ENCODE data around the gene DMWD.

The DMWD gene

DNA sequence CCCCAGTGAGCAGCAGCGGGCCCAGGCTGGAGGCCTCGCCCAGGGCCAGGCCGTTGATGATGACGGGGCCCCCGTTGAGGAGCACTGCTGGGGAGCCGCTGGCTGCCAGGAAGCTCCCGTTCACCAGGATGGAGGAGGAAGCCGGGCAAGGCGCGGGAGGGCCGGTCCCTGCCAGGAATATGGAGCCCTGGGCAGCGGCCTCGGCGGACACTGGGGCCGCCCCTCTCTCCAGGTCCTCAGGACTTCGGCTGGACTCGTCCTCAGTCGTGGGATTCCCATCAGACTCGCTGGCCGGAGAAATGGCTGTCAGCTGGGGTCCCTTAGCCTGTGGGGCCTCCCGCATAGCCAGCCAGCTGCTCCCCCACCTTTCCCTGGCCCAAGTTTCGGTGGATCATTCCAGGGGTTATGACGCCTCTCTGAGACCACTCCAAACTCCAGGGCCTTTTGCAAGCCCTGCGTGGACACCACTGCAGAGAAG, 25.7 kb downstream of the DMWD start:
- no peak overlapping the region for H3K4me3 ChIP-seq (ENCODE audit: low read depth, low read length)
- TF ChIP-seq, protein P1, sequence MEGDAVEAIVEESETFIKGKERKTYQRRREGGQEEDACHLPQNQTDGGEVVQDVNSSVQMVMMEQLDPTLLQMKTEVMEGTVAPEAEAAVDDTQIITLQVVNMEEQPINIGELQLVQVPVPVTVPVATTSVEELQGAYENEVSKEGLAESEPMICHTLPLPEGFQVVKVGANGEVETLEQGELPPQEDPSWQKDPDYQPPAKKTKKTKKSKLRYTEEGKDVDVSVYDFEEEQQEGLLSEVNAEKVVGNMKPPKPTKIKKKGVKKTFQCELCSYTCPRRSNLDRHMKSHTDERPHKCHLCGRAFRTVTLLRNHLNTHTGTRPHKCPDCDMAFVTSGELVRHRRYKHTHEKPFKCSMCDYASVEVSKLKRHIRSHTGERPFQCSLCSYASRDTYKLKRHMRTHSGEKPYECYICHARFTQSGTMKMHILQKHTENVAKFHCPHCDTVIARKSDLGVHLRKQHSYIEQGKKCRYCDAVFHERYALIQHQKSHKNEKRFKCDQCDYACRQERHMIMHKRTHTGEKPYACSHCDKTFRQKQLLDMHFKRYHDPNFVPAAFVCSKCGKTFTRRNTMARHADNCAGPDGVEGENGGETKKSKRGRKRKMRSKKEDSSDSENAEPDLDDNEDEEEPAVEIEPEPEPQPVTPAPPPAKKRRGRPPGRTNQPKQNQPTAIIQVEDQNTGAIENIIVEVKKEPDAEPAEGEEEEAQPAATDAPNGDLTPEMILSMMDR (IDR thresholded peaks at IDR 0.05; ENCODE audit: low read depth, low read length, missing control alignments): no peak
- DNase-seq (ENCODE audit: low read depth): no peak

DNA sequence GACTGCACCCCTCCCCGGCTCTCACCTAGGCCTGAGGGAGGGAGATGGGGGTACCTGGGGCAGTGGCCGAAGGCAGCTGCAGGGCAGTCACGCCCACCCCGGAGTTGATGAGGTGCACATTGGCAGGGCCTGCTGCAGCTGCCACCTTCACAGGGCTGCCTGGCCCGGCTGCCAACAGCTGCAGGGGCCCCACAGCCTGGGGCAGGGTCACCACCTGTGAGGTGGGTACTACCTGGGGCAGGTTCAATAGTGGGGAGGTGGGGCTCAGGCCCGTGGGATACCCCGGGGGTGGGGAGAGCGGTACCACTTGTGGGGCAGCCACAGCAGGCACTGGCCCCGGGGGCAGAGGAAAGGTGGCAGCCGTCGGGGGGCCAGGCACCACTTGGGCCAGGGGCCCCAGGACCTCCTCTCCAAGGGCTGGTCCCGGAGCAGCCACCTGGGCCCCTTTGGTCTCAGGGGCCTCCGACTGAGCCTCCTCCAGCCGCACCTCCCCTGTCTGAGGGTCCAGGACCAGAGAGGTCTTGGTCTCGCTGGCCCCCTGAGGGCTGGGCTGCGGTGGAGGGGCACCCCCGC, 26.3 kb downstream of the DMWD start:
- DNase-seq (ENCODE audit: low read depth): no peak
- TF ChIP-seq, protein P1 (IDR thresholded peaks at IDR 0.05; ENCODE audit: low read depth, low read length, missing control alignments): no peak
- H3K4me3 ChIP-seq (ENCODE audit: low read depth, low read length): no peak overlapping the region

DNA sequence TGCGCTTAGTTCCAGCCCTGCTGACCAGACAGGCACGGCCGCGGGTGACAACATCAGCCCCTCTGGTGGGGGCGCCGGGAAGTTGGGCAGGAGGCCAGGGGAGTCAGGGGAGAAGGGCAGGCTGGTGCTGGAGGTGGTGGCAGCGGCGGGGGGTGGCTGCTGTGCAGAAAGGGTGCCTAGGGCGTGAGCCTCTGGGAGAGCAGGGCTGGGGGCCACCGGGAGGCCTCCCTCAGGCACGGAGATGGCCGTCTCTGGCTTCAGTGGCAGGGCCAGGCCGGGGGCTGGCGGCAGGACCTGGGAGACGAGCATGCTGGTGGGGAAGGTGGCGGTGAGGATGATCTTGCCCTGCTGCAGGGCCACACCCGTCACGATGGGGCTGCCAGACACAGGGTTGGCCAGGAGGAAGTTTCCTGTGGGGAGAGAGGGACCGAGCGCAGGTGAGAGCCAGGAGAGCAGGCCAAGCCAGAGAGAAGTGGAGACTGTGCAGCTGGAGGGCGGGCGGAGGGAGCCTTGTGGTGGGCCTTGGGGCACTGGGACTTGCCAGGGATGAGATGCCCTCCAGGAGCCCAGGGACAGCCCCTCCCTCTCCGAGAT, 26.8 kb downstream of the DMWD start:
- TF ChIP-seq, protein P1 (IDR thresholded peaks at IDR 0.05; ENCODE audit: low read depth, low read length, missing control alignments): no peak
- no peak overlapping the region for H3K4me3 ChIP-seq (ENCODE audit: low read depth, low read length)
- DNase-seq (ENCODE audit: low read depth): no peak

DNA sequence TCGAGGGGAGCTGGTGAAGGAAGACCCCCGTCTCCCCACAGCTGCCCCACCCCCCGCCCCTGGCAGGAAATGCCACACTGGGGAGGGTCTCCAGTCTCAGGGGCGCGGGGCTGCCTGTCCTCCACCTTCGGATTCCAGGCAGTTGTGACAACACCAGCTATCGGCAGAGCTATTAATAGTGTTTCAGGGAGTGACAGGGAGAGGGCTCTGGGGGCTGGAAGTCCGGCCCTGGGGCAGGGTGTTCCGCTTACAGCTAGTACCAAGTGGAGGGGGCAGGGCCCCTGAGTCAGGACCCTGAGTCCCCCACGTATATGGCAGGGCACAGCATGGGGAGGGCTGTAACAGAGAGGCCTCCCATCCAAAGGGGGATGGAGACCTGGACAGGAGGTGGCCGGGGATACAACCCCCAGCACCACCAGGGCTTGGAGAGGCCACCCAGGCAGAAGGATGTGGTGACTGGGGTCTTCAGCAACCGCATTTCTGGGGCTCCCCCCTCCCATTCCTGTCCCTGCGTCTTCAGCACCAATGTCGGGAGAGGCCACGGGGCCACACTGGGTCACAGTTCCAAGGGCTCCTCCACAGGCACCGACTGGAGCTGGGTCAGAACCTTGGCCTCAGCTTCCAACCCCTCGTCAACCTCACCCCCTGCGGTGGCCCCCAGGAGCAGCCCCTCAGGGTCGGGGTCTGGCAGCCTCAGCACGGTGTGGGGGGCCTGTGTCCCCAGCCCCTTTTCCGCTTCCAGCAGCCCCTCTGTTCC, 27.5 kb downstream of the DMWD start:
- H3K4me3 ChIP-seq (ENCODE audit: low read depth, low read length): no peak overlapping the region
- TF ChIP-seq, protein P1 (IDR thresholded peaks at IDR 0.05; ENCODE audit: low read depth, low read length, missing control alignments): no peak

DNA sequence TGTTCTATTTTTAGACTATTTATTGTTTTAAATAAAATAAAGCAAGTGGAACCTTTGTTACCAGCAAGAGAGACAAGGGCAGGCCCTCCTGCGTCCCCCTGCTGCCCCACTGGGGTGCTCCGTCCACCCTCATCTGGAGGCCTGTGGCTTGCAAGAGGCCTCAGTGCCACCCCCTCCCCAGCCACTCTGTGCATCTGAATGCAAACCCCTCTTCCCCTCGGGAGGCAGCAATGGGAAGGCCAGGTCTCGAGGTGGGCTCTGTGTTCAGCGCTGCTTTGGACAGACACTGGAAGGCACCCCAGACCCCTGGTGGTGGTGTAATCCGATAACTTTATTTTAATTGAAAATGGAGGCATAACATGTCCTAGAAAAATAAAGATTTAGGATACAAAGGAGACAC, 28.2 kb downstream of the DMWD start:
- no peak for DNase-seq (ENCODE audit: low read depth)

More for the DNA sequence above, 27.5 kb downstream of the DMWD start:
- no peak for DNase-seq (ENCODE audit: low read depth)

DNA sequence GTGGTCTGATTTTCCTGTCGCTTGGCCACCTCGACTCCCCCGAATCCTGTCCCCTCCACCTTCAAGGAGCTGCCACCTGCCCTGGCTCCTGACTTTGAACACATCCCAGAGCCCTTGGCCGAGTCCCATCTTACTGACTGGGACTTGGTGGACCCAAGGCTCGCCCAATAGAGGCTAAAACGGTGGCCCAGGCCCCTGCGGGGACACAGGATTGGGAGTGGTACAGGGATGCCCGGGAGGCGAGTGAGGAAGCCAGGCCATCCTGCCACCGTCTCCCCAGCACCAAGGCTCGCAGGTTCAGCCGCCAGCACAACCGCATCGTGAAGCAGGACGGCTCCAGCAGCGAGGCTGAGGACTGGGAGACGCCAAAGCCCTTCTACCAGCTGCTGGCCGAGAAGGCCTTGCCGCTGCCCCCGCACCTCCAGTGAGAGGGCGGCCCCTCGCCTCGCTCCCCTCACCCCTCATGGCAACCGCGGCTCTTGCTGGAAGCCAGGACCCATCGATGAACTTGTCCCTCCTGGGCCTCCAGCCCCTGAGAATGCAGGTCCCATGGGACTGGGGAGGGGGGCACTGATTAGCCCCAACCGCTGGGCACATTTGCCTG, 28.9 kb downstream of the DMWD start:
- TF ChIP-seq, protein P1 (IDR thresholded peaks at IDR 0.05; ENCODE audit: low read depth, low read length, missing control alignments): no peak
- DNase-seq (ENCODE audit: low read depth): no peak
- no peak overlapping the region for H3K4me3 ChIP-seq (ENCODE audit: low read depth, low read length)

More for the DNA sequence above, 28.2 kb downstream of the DMWD start:
- no peak overlapping the region for H3K4me3 ChIP-seq (ENCODE audit: low read depth, low read length)
- TF ChIP-seq, protein P1 (IDR thresholded peaks at IDR 0.05; ENCODE audit: low read depth, low read length, missing control alignments): no peak
